HG02885 (cell line): ENCODE measurements around the gene TAGLN2.
A peak's percentile ranks its signal among the peaks of the same experiment; 100 is the strongest.
"Not testable (repeated sequence)": the region's sequence is repeated elsewhere in the genome, so short reads cannot be mapped to it uniquely, and the experiment has no call there.

Experiments
- ATAC-seq: cut with Tn5 transposase; IDR thresholded peaks from one replicate; pipeline ENCODE4 v1.9.1; 2021; ENCODE audit warnings: mild to moderate bottlenecking; ENCODE audit not compliant: unreplicated experiment, poor library complexity

TAGLN2 gene

GRCh38 chr1:159911326-159912070 lies 13.8 kb downstream of the TAGLN2 start:
- ATAC-seq: no peak

- no peak for ATAC-seq
Measured at GRCh38 chr1:159908031-159908940, 17.0 kb downstream of the TAGLN2 start.

GRCh38 chr1:159906960-159907359 lies 18.3 kb downstream of the TAGLN2 start:
- ATAC-seq: no peak

GRCh38 chr1:159904036-159904435 lies 21.3 kb downstream of the TAGLN2 start:
- ATAC-seq: not testable (repeated sequence)

- ATAC-seq: no peak
Measured at GRCh38 chr1:159902541-159902940, 22.8 kb downstream of the TAGLN2 start.

GRCh38 chr1:159900755-159901360 lies 24.4 kb downstream of the TAGLN2 start:
- ATAC-seq: no peak

- ATAC-seq: peak; percentile 88
Measured at GRCh38 chr1:159900086-159900680, 25.1 kb downstream of the TAGLN2 start, which contains the start of gene CFAP45. TSS of gene CFAP45 (minus strand) at chr1:159900165. CDS start at chr1:159900098, 67 bp downstream.

GRCh38 chr1:159899634-159900033 lies 25.7 kb downstream of the TAGLN2 start:
- not testable (repeated sequence) for ATAC-seq

GRCh38 chr1:159898527-159898926 lies 26.8 kb downstream of the TAGLN2 start:
- ATAC-seq: no peak

- ATAC-seq: no peak
Measured at GRCh38 chr1:159897962-159898361, 27.3 kb downstream of the TAGLN2 start.

- ATAC-seq: no peak
Measured at GRCh38 chr1:159896546-159896930, 28.8 kb downstream of the TAGLN2 start.

GRCh38 chr1:159895836-159896545 lies 29.3 kb downstream of the TAGLN2 start:
- ATAC-seq: no peak

GRCh38 chr1:159895286-159895685 lies 30.0 kb downstream of the TAGLN2 start:
- no peak for ATAC-seq

- ATAC-seq: no peak
Measured at GRCh38 chr1:159892944-159893343, 32.4 kb downstream of the TAGLN2 start.

- no peak for ATAC-seq
Measured at GRCh38 chr1:159891275-159892157, 33.8 kb downstream of the TAGLN2 start.

GRCh38 chr1:159890390-159890789 lies 34.9 kb downstream of the TAGLN2 start:
- ATAC-seq: no peak

- peak; percentile 92 for ATAC-seq
Measured at GRCh38 chr1:159889821-159890252, 35.5 kb downstream of the TAGLN2 start.

GRCh38 chr1:159889202-159889601 lies 36.1 kb downstream of the TAGLN2 start:
- ATAC-seq: no peak

- ATAC-seq: no peak
Measured at GRCh38 chr1:159884296-159884695, 41.0 kb downstream of the TAGLN2 start.
